Measurements from ENCODE around the gene ARCN1. TPM values are rescaled to one million over a fixed set of nuclear protein-coding genes. Genes with fewer than 3 reads are reported as not detected.

ARCN1 gene
- total and polyA plus RNA-seq, 9 of the 15 experiments (the other 6 are each of a cell fraction or from before 2014, with no cell fraction given) = 30.0 to 224 (median 76.4) TPM

DNA sequence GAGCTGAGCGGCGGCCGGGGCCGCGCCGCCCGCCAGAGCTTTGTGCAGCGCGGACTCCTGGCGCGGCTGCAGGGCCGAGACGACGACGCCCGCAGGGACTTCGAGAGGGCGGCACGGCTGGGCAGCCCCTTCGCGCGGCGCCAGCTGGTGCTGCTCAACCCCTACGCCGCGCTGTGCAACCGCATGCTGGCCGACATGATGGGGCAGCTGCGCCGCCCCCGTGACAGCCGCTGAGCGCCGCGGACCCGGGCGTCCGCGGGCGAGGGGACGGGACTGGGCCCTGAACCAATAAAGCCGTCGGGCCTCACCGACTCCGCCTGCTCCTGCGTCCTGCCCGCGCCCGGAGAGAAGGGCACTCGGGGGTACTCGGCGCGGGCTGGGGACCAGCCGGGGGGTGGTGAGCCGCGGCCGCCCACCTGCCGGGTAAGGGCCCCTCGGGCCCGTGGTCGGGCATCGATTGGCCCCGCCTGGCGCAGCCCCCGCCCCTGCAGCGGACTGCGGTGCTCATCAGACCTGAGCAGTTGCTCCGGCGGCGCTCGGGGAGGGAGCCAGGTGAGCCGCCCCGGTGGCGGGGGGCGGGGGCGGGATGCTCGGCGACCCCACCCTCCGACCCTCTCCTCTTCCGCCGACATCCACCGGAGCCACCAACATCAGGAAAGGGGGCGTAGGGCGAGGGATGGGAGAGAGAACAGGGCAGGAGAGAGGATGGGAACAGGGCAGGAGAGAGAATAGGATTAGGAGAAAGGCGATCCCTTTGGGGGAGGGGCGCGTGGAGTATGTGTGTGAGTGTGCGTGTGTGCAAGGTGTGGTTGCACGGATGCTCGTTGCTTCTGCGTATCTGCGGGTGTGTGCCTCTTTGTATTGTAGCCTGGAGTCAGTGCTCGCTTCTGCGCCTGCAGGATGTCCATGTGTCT is 41.3 kb upstream of the ARCN1 start, which contains the start of gene TMEM25:
Gene TMEM25 (plus strand): TSS at position 510 of the 914 bp plus-strand sequence. CDS start 610 bp downstream, outside the sequence.
- 3% methylated on average over 76 of the region's 94 CpGs for WGBS (ENCODE audit: insufficient coverage, low coverage, missing lambda C conversion rate)
- Histone ChIP-seq H2AFZ (ENCODE audit: low read depth, low read length) (peak within 1 kb of the TSS; percentile 91), H3K9me3 (replicated peaks; ENCODE audit: control insufficient read depth, insufficient read depth, low read depth, low read length) (no peaks in the 10 kb centered on the region), H3K4me1 (replicated peaks in 1 of 2; ENCODE audit: control insufficient read depth in 2 of 2, insufficient read depth in 2 of 2, low read length in 2 of 2) (peaks cover 9 to 43% of the 10 kb centered on the region in 2 experiments; a peak in 4 of 5 replicates), H3K27ac (ENCODE audit: extremely low read depth, low read depth, low read length) (peak within 1 kb of the TSS; percentile 52), H3K4me3 (peak within 1 kb of the TSS; percentile 65), H3K36me3 (ENCODE audit: control insufficient read depth, insufficient read depth, low read length) (no peaks in the 10 kb centered on the region; the same call in 2 of the 3 replicates), H3K27me3 (ENCODE audit: control insufficient read depth in 2 of 2, insufficient read depth in 2 of 2, low read length in 2 of 2) (no peaks in the 10 kb centered on the region), H3K9ac (ENCODE audit: insufficient read depth in 1 of 2, low read depth in 2 of 2, low read length in 2 of 2) (peak within 1 kb of the TSS; percentile 69 to 91), H3K4me2 (ENCODE audit: insufficient read depth, low read length) (peak within 1 kb of the TSS; percentile 85), H3K9me1 (ENCODE audit: control insufficient read depth, insufficient read depth, low read length) (no peaks in the 10 kb centered on the region), H4K20me1 (replicated peaks; ENCODE audit: control insufficient read depth, insufficient read depth, low read length) (no peaks in the 10 kb centered on the region), H3K79me2 (ENCODE audit: control insufficient read depth, insufficient read depth, low read length) (no peaks in the 10 kb centered on the region; the same call in 2 of the 3 replicates)
- no TSS peak for BruUV-seq (replicated peaks)
- FAIRE-seq (no peak), ATAC-seq (peak; percentile 83), DNase-seq (ENCODE audit: extremely low read depth in 1 of 4, low spot score in 3 of 4) (peak; percentile 70 to 93 (median 90))
- intact Hi-C loops (cut with micrococcal nuclease) (loop anchor here (5.0 kb wide), 1 partner anchor 36 kb away; the partner anchor contains the start of gene IFT46), in situ Hi-C loops (cut with MboI) (no loop called here)
- CTCF ChIA-PET (ENCODE audit: low intra/inter-chr PET ratio) = interaction anchor here (0.6 kb wide), 1 partner anchor 185 kb away, joined by 3 read pairs; no protein-coding TSS in a partner anchor
- POLR2A ChIA-PET = interaction anchor here (0.6 to 1.2 kb wide), 5 partner anchors 16 to 1253 kb away, joined by 3 to 8 read pairs (median 3); partner anchors contain the start of gene ARCN1
- TF ChIP-seq DNMT1 (IDR thresholded peaks at IDR 0.05) (no peak), TCF7 (IDR thresholded peaks at IDR 0.05; ENCODE audit: borderline replicate concordance) (no peak), ZNF140 (CRISPR knock-in tag; IDR thresholded peaks at IDR 0.05) (no peak), TCFL5 (CRISPR knock-in tag; conservative IDR thresholded peaks at IDR 0.05) (no peak), ZNF253 (CRISPR knock-in tag; conservative IDR thresholded peaks at IDR 0.05) (no peak), SMARCB1 (IDR thresholded peaks at IDR 0.05; ENCODE audit: insufficient read length, low read depth) (no peak), ZNF696 (CRISPR knock-in tag; conservative IDR thresholded peaks at IDR 0.05) (no peak), C11orf30 (IDR thresholded peaks at IDR 0.05; ENCODE audit: low read depth) (peak; percentile 56), SMAD2 (IDR thresholded peaks at IDR 0.05; ENCODE audit: low read depth, low read length) (no peak), BRD9 (IDR thresholded peaks at IDR 0.05; ENCODE audit: low read depth, partially characterized antibody) (no peak), SRSF3 (IDR thresholded peaks at IDR 0.05; ENCODE audit: insufficient read depth, low read length) (no peak), HNRNPLL (IDR thresholded peaks at IDR 0.05; ENCODE audit: low read depth, low read length, poor library complexity, severe bottlenecking) (no peak), PTTG1 (tag; IDR thresholded peaks at IDR 0.05; ENCODE audit: low read depth) (no peak), RBM25 (IDR thresholded peaks at IDR 0.05; ENCODE audit: low read depth, low read length, severe bottlenecking) (peak; percentile 35), ZNF311 (CRISPR knock-in tag; IDR thresholded peaks at IDR 0.05) (no peak)
- TF ChIP-seq, protein P1, sequence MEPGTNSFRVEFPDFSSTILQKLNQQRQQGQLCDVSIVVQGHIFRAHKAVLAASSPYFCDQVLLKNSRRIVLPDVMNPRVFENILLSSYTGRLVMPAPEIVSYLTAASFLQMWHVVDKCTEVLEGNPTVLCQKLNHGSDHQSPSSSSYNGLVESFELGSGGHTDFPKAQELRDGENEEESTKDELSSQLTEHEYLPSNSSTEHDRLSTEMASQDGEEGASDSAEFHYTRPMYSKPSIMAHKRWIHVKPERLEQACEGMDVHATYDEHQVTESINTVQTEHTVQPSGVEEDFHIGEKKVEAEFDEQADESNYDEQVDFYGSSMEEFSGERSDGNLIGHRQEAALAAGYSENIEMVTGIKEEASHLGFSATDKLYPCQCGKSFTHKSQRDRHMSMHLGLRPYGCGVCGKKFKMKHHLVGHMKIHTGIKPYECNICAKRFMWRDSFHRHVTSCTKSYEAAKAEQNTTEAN (CRISPR knock-in tag; IDR thresholded peaks at IDR 0.05) = peak; percentile 45; the same call in 1 of the 2 replicates
- TF ChIP-seq, protein P2, sequence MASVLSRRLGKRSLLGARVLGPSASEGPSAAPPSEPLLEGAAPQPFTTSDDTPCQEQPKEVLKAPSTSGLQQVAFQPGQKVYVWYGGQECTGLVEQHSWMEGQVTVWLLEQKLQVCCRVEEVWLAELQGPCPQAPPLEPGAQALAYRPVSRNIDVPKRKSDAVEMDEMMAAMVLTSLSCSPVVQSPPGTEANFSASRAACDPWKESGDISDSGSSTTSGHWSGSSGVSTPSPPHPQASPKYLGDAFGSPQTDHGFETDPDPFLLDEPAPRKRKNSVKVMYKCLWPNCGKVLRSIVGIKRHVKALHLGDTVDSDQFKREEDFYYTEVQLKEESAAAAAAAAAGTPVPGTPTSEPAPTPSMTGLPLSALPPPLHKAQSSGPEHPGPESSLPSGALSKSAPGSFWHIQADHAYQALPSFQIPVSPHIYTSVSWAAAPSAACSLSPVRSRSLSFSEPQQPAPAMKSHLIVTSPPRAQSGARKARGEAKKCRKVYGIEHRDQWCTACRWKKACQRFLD (CRISPR knock-in tag; IDR thresholded peaks at IDR 0.05) = no peak
- TF ChIP-seq, protein P3, sequence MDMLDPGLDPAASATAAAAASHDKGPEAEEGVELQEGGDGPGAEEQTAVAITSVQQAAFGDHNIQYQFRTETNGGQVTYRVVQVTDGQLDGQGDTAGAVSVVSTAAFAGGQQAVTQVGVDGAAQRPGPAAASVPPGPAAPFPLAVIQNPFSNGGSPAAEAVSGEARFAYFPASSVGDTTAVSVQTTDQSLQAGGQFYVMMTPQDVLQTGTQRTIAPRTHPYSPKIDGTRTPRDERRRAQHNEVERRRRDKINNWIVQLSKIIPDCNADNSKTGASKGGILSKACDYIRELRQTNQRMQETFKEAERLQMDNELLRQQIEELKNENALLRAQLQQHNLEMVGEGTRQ (CRISPR knock-in tag; IDR thresholded peaks at IDR 0.05) = peak; percentile 16; the same call in 1 of the 2 replicates

Data from K562 (cell line).